ENCODE data around the gene PROSER3. TPM values are rescaled to one million over a fixed set of nuclear protein-coding genes. Genes with fewer than 3 reads are reported as not detected.

Gene PROSER3
- polyA plus RNA-seq (2013, experiment 1 of 4), result 38.6 TPM
- 30.1 TPM for polyA plus RNA-seq (2013, experiment 2 of 4)
- 25.9 TPM for polyA plus RNA-seq (2013, experiment 3 of 4)
- polyA plus RNA-seq (2013, experiment 4 of 4), result 27.7 TPM

GRCh38 chr19:35757749-35758608, at the start of gene PROSER3:
Gene PROSER3, plus strand, starts transcription at chr19:35758176. Its CDS starts 40 bp downstream, at chr19:35758216.
- WGBS, 2 experiments, result 0% methylated on average over 53 of the region's 53 CpGs
- Histone ChIP-seq H3K27ac (ENCODE audit: insufficient read depth, low read depth, low read length, poor library complexity, severe bottlenecking) (peak within 1 kb of the TSS; percentile 9), H3K36me3 (ENCODE audit: control insufficient read depth, insufficient read depth, low read length) (peaks cover 10% of the 10 kb centered on the region), H3K4me1 (ENCODE audit: control insufficient read depth, insufficient read depth, low read length) (peaks cover 16% of the 10 kb centered on the region), H3K4me3 (ENCODE audit: insufficient read depth, low read depth, low read length) (peak within 1 kb of the TSS; percentile 99), H3K27me3 (ENCODE audit: control insufficient read depth, insufficient read depth, low read length, poor library complexity, severe bottlenecking) (peaks cover 22% of the 10 kb centered on the region), H3K9me3 (ENCODE audit: control insufficient read depth, low read length) (no peaks in the 10 kb centered on the region)

- Histone ChIP-seq H3K27me3 (ENCODE audit: control insufficient read depth, insufficient read depth, low read length, poor library complexity, severe bottlenecking) (peaks cover 21% of the 10 kb centered on the region), H3K36me3 (ENCODE audit: control insufficient read depth, insufficient read depth, low read length) (no peaks in the 10 kb centered on the region), H3K4me3 (ENCODE audit: insufficient read depth, low read depth, low read length) (no peak overlapping the region), H3K4me1 (ENCODE audit: control insufficient read depth, insufficient read depth, low read length) (no peaks in the 10 kb centered on the region), H3K27ac (ENCODE audit: insufficient read depth, low read depth, low read length, poor library complexity, severe bottlenecking) (no peak overlapping the region), H3K9me3 (ENCODE audit: control insufficient read depth, low read length) (no peaks in the 10 kb centered on the region)
- WGBS, 2 experiments, result 85 to 86% methylated on average over 1 of the region's 1 CpG
Measured at GRCh38 chr19:35708391-35708790, 49.6 kb upstream of the PROSER3 start.

- Histone ChIP-seq H3K36me3 (ENCODE audit: control insufficient read depth, insufficient read depth, low read length) (no peaks in the 10 kb centered on the region), H3K4me3 (ENCODE audit: insufficient read depth, low read depth, low read length) (no peak overlapping the region), H3K27me3 (ENCODE audit: control insufficient read depth, insufficient read depth, low read length, poor library complexity, severe bottlenecking) (peaks cover 29% of the 10 kb centered on the region), H3K9me3 (ENCODE audit: control insufficient read depth, low read length) (no peaks in the 10 kb centered on the region), H3K4me1 (ENCODE audit: control insufficient read depth, insufficient read depth, low read length) (peaks cover 20% of the 10 kb centered on the region), H3K27ac (ENCODE audit: insufficient read depth, low read depth, low read length, poor library complexity, severe bottlenecking) (no peak overlapping the region)
- 51 to 58% methylated on average over 13 of the region's 13 CpGs for WGBS, 2 experiments
Measured at GRCh38 chr19:35710784-35711723, 46.9 kb upstream of the PROSER3 start.

- Histone ChIP-seq H3K9me3 (ENCODE audit: control insufficient read depth, low read length) (no peaks in the 10 kb centered on the region), H3K4me3 (ENCODE audit: insufficient read depth, low read depth, low read length) (no peak overlapping the region), H3K4me1 (ENCODE audit: control insufficient read depth, insufficient read depth, low read length) (peaks cover 20% of the 10 kb centered on the region), H3K27ac (ENCODE audit: insufficient read depth, low read depth, low read length, poor library complexity, severe bottlenecking) (no peak overlapping the region), H3K36me3 (ENCODE audit: control insufficient read depth, insufficient read depth, low read length) (no peaks in the 10 kb centered on the region), H3K27me3 (ENCODE audit: control insufficient read depth, insufficient read depth, low read length, poor library complexity, severe bottlenecking) (peaks cover 29% of the 10 kb centered on the region)
- 79 to 84% methylated on average over 9 to 11 of the region's 11 CpGs for WGBS, 2 experiments
Measured at GRCh38 chr19:35712567-35713505, 45.1 kb upstream of the PROSER3 start.

GRCh38 chr19:35713506-35713850, 44.5 kb upstream of the PROSER3 start:
- Histone ChIP-seq H3K27ac (ENCODE audit: insufficient read depth, low read depth, low read length, poor library complexity, severe bottlenecking) (no peak overlapping the region), H3K4me1 (ENCODE audit: control insufficient read depth, insufficient read depth, low read length) (peaks cover 20% of the 10 kb centered on the region), H3K9me3 (ENCODE audit: control insufficient read depth, low read length) (no peaks in the 10 kb centered on the region), H3K36me3 (ENCODE audit: control insufficient read depth, insufficient read depth, low read length) (no peaks in the 10 kb centered on the region), H3K27me3 (ENCODE audit: control insufficient read depth, insufficient read depth, low read length, poor library complexity, severe bottlenecking) (peaks cover 29% of the 10 kb centered on the region), H3K4me3 (ENCODE audit: insufficient read depth, low read depth, low read length) (no peak overlapping the region)
- WGBS, 2 experiments, result 81 to 88% methylated on average over 2 of the region's 2 CpGs

- WGBS, 2 experiments, result 90% methylated on average over 12 of the region's 12 CpGs
Measured at GRCh38 chr19:35713904-35714495, 44.0 kb upstream of the PROSER3 start.

GRCh38 chr19:35714601-35715354, 43.2 kb upstream of the PROSER3 start:
- Histone ChIP-seq H3K27ac (ENCODE audit: insufficient read depth, low read depth, low read length, poor library complexity, severe bottlenecking) (no peak overlapping the region), H3K4me3 (ENCODE audit: insufficient read depth, low read depth, low read length) (no peak overlapping the region), H3K27me3 (ENCODE audit: control insufficient read depth, insufficient read depth, low read length, poor library complexity, severe bottlenecking) (peaks cover 29% of the 10 kb centered on the region), H3K36me3 (ENCODE audit: control insufficient read depth, insufficient read depth, low read length) (peaks cover under 1% of the 10 kb centered on the region), H3K9me3 (ENCODE audit: control insufficient read depth, low read length) (no peaks in the 10 kb centered on the region), H3K4me1 (ENCODE audit: control insufficient read depth, insufficient read depth, low read length) (peaks cover 27% of the 10 kb centered on the region)
- WGBS, 2 experiments, result 56 to 60% methylated on average over 14 of the region's 14 CpGs

More at GRCh38 chr19:35713904-35714495, 44.0 kb upstream of the PROSER3 start:
- Histone ChIP-seq H3K9me3 (ENCODE audit: control insufficient read depth, low read length) (no peaks in the 10 kb centered on the region), H3K4me3 (ENCODE audit: insufficient read depth, low read depth, low read length) (no peak overlapping the region), H3K4me1 (ENCODE audit: control insufficient read depth, insufficient read depth, low read length) (peaks cover 23% of the 10 kb centered on the region), H3K27me3 (ENCODE audit: control insufficient read depth, insufficient read depth, low read length, poor library complexity, severe bottlenecking) (peaks cover 29% of the 10 kb centered on the region), H3K27ac (ENCODE audit: insufficient read depth, low read depth, low read length, poor library complexity, severe bottlenecking) (no peak overlapping the region), H3K36me3 (ENCODE audit: control insufficient read depth, insufficient read depth, low read length) (no peaks in the 10 kb centered on the region)

- peak overlapping the region; percentile 66 for H3K4me3 ChIP-seq (ENCODE audit: insufficient read depth, low read depth, low read length)
- no peak overlapping the region for H3K27ac ChIP-seq (ENCODE audit: insufficient read depth, low read depth, low read length, poor library complexity, severe bottlenecking)
- 77 to 80% methylated on average over 7 of the region's 7 CpGs for WGBS, 2 experiments
- H3K9me3 ChIP-seq (ENCODE audit: control insufficient read depth, low read length), result no peaks in the 10 kb centered on the region
- peaks cover 27% of the 10 kb centered on the region for H3K4me1 ChIP-seq (ENCODE audit: control insufficient read depth, insufficient read depth, low read length)
- peaks cover 29% of the 10 kb centered on the region for H3K27me3 ChIP-seq (ENCODE audit: control insufficient read depth, insufficient read depth, low read length, poor library complexity, severe bottlenecking)
- H3K36me3 ChIP-seq (ENCODE audit: control insufficient read depth, insufficient read depth, low read length), result peaks cover 6% of the 10 kb centered on the region
Measured at GRCh38 chr19:35715355-35715809, 42.6 kb upstream of the PROSER3 start.
